Stimulated activated CD8-positive, alpha-beta memory T cell treated with anti-CD3 and anti-CD28 coated beads, Interleukin-2, amount 100 ng/mL, for 1 hour (primary cell): ENCODE measurements around the gene ETFA.
"Not testable (repeated sequence)": the region's sequence is repeated elsewhere in the genome, so short reads cannot be mapped to it uniquely, and the experiment has no call there.

ENCODE experiments used
- DNase-seq, 2 donors: peaks; one replicate each; pipeline ENCODE4 v3.0.0-alpha.2; 2020; ENCODE audit warnings: low read depth in 2 of 2

ETFA gene

GRCh38 chr15:76325704-76326103 is 14.4 kb upstream of the ETFA start:
- DNase-seq: no peak

- no peak for DNase-seq
Observed at GRCh38 chr15:76324066-76324465, 12.8 kb upstream of the ETFA start.

GRCh38 chr15:76321602-76322001 is 10.3 kb upstream of the ETFA start:
- DNase-seq: no peak

DNA sequence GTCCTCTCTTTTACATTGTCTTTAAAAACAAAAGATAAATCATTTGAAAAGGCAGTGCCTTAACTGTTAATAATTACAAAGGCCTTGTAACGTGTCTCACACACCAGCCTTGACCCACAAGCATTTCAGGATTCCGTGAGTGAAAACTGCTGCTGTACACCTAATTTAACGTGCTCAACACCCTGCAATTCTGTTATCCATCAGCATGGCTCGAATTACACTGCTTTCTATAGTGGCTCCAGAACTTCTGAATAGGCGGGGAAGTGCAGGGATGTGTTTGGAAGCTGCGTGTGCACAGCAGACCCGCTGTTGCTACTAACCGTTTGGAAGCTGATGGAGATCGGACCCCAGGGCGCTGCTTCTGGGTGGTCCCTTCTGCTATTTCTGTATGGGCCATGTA is 9.9 kb upstream of the ETFA start:
- no peak for DNase-seq

DNA sequence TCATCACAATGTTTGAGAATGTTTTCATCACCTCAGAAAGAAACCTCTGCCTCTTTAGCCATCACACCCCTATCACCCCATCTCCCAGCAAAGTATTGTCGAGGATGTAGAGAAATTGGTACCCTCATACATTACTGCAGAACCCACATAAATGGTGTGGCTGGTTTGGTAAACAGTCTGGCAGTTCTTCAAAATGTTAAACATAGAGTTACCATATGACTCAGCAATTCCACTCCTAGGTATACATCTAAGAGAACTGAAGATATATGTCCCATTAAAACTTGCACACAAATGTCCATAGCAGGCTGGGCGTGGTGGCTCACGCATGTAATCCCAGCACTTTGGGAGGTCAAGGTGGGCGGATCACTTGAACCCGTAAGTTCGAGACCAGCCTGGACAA is 8.7 kb upstream of the ETFA start:
- DNase-seq: no peak

DNA sequence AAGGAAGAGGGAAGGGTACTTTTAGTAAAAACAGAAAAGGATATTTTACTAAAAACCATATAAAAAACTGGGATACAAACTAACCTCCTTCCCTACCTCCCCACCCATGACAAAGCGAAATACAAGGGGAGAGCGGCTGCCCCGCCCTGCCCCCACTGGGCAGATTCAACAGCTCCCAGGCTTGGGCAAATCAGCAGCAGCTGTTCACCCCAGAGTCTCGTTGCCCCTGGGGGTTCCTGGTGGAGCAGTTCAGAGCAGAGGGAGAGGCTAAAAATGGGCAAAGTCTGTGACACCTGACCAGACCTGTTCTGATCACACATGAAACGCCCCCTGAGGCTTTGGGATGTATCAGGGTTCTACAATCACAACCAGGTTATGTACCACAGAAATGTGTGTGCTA is 2.5 kb upstream of the ETFA start:
- DNase-seq: no peak

- not testable (repeated sequence) for DNase-seq
Observed at GRCh38 chr15:76313175-76313567, 1.9 kb upstream of the ETFA start.

- DNase-seq: no peak
Observed at GRCh38 chr15:76312540-76313174, 1.4 kb upstream of the ETFA start.

DNA sequence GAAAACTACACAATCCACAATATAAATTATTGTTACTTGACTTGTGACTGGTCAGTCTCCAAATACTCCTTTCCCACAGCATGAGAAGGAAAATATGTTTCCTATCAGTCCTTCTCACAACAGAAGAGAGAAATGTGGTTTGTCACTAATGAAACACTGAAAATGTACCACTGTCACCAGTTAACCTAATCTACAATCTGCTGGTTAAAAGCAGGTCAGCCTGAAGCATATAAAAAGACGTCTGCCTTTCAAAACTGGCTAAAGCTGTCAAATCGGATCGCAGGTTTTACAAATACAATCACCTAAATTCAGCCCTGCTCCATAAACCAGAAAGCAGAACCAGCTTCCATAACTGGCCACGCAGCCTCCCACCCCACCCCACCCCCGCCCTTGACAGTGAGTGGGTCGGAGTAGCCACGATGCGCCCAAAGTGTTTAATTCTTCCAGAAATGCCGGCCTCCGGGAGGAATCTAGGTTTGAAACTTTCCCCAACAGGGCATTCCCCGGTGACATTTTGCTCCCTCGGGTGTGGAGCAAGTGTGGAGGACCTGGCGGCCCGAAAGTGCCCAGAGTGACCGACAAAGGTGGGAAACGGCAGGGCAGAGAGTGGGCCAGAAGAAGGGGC is 682 bp downstream of the ETFA start:
- no peak for DNase-seq

DNA sequence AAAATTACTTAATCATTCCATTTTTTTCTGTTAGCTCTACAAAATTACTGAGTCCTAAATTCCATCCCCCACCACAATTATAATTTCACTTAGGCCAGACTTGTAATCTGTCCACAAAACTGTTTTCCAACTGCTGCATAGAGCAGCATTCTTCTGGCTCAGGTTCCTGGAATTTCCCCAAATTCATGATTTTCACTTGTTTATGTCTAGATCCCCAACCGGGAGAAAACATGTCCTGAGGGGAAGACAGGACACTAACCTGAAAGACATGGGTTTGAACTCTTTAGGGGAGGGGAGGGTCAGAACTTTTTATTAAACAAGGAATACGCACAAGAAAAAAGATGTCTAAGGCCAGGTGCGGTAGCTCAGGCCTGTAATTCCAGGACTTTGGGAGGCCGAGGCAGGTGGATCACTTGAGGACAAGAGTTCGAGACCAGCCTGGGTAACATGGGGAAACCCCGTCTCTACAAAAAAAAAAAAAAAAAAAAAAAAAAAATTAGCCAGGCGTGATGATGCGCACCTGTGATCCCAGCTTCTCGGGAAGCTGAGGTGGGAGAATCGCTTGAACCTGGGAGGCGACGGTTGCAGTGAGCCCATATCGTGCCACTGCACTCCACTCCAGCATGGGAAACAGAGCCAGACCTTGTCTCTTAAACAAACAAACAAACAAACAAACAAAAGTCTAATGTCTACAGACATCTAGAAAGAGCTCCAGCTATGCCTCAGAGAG is 1.5 kb downstream of the ETFA start:
- DNase-seq: no peak

DNA sequence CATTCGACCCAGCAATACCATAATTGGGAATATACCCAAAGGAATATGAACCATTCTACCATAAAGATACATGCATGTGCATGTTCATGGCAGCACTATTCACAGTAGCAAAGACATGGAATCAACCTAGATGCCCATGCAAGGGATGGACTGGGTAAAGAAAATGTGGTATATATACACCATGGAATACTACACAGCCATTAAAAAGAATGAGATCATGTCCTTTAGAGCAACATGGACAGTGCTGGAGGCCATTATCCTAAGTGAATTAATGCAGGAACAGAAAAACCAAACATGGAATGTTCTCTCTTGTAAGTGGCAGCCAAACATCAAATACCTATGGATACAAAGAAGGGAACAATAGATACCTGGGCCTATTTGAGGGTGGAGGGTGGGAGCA is 7.4 kb downstream of the ETFA start:
- DNase-seq: no peak

DNA sequence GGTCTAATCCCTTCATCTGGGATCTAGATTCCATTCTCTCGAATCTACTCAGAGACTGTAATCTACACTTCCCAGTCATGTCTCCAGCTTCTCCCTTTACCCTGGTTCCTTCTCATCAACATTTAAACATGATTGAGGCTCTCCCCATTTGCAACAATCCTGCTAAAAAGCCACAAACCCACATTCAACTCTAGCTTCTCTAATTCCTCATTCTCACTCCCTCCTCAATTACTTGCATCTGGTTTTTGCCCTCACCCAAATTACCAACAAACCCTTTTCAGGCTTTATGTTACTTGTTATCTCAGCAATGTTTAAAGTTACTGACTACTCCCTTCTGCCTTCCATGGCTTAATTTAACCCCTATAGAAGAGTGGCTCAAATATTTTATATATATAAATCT is 11.5 kb downstream of the ETFA start:
- no peak for DNase-seq

GRCh38 chr15:76298986-76299385 is 12.3 kb downstream of the ETFA start:
- no peak for DNase-seq

DNA sequence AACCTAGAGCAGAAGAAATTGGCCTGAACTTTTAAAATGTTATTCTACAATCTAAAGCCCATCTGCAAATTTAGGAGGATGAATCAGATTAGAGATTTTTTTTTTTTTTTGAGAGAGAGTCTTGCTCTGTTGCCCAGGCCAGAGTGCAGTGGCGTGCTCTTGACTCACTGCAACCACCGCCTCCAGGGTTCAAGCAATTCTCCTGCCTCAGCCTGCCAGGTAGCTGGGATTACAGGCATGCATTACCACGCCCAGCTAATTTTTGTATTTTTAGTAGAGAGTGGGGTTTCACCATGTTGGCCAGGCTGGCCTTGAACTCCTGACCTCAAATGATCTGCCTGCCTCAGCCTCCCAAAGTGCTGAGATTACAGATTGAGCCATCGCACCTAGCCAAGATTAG is 13.3 kb downstream of the ETFA start:
- DNase-seq: not testable (repeated sequence)

DNA sequence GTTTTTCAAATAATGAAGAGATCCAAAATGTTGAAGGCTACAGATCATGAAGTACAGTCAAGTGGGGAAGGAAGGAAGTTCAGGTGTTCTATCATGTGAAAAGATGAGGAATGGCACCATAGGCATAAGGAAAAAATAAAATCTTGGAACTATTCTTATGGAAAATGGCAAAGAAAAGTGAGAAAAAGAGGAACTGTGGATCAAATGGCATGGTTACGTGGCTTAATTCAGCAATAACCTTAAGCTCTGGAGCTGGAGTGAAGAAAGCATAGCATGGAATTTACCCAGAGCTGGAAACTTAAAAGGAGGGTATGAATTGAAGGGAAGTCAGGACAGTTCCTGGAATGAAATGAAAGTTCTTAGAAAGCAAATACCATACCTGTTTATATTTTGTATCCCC is 14.4 kb downstream of the ETFA start:
- no peak for DNase-seq

- not testable (repeated sequence) for DNase-seq
Observed at GRCh38 chr15:76294463-76294862, 16.8 kb downstream of the ETFA start.

- no peak for DNase-seq
Observed at GRCh38 chr15:76293361-76293760, 17.9 kb downstream of the ETFA start.

- DNase-seq: no peak
Observed at GRCh38 chr15:76289582-76289981, 21.7 kb downstream of the ETFA start.

GRCh38 chr15:76286271-76286879 is 24.9 kb downstream of the ETFA start:
- DNase-seq: peak in 1 of 2 donors; percentile 2

GRCh38 chr15:76285241-76285825 is 25.9 kb downstream of the ETFA start:
- DNase-seq: no peak

DNA sequence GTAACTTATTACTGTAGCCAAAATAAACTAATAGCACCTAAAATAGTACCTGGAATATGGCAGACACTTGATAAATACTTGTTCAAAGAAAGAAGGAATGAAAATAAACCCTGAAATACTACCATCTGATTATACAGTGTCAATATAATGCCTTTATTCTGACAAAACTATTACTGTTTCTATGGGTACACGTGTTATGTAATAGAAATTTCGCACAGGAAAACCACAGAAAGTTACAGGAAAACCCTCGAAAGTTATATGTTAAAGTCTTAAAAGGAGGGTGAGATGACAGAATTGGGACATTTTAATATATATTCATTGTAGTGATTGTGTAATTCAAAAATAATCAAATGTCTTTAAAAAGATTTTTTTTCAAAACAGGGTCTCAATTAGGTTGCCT is 28.8 kb downstream of the ETFA start:
- DNase-seq: no peak

DNA sequence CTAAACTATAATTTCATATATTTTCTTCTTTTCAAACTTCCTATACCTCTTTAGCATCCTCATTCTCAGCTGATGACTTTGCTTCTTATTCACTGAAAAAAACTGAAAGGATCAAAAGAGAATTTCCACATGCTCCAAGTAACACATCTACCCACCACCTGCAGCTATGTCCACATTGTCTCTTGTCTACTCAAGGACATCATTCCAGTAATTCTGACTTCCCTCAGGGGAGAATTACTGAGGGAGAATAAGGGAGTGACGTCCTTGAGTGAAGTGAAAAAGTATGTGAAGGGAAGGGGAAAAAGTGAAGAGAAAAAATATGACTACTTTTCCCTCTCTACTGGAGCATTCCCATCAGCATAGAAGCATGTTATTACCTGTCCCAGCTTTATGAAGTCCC is 32.6 kb downstream of the ETFA start:
- no peak for DNase-seq
